HEK293T (cell line): ENCODE data around the gene ANP32E.

ENCODE experiments used
- ARNT ChIP-seq: fragments of 450-650 bp; IDR thresholded peaks from 2 replicates; pipeline ENCODE4 v1.6.1; 2017; ENCODE audit warnings: mild to moderate bottlenecking
- FOXA1 ChIP-seq: fragments of 450-650 bp; IDR thresholded peaks from 2 replicates; pipeline ENCODE4 v1.6.1; 2016; ENCODE audit warnings: mild to moderate bottlenecking
- FOXM1 ChIP-seq: fragments of 450-650 bp; IDR thresholded peaks from 2 replicates; pipeline ENCODE4 v1.6.1; 2017; ENCODE audit warnings: mild to moderate bottlenecking, borderline replicate concordance
- LEF1 ChIP-seq: fragments of 450-650 bp; IDR thresholded peaks from 2 replicates; pipeline ENCODE4 v1.6.1; 2017; ENCODE audit warnings: mild to moderate bottlenecking, borderline replicate concordance
- PKNOX1 ChIP-seq: fragments of 450-650 bp; IDR thresholded peaks from 2 replicates; pipeline ENCODE4 v1.6.1; 2016
- SP1 ChIP-seq: fragments of 450-650 bp; IDR thresholded peaks from 2 replicates; pipeline ENCODE4 v1.6.1; 2017
- SUZ12 ChIP-seq: fragments of 450-650 bp; IDR thresholded peaks from 2 replicates; pipeline ENCODE4 v1.6.1; 2016; ENCODE audit warnings: mild to moderate bottlenecking
- ZNF384 ChIP-seq: fragments of 450-650 bp; IDR thresholded peaks from 2 replicates; pipeline ENCODE4 v1.6.1; 2016

DNA sequence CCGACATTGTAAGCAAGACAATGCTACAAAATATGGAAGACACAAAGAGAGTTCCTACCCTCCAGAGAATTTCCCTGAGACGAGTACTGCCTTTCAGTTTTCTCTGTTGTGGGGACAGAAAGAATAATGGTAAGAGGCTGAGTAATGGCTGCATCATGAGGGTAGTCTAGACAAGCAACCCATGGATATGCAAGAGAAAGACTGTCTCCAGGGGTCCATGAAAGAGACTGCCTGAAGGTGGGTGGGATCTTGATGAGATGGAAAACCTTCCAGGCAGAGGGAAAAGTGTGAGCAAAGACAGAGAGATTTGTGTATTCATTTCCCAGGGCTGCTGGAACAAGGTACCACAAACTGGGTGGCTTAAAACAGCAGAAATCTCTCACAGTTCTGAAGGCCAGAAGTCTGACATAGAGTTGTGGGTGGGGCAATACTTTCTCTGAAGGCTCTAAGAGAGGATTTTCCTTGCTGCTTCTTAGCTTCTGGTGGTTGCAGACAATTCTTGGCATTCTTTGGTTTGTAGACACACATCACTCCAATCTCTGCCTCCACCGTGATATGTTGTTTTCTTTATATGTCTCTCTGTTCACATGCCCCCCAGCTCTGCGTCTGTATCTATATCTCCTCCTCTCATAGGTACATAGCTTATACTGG lies 41.4 kb downstream of the ANP32E start:
- TF ChIP-seq FOXA1 (no peak), FOXM1 (no peak), ZNF384 (no peak), LEF1 (no peak), PKNOX1 (no peak), SP1 (no peak), ARNT (no peak), SUZ12 (no peak)
